Skeletal muscle tissue (tissue), 4 donors: Measurements from ENCODE around the gene FXYD6. TPM values are rescaled to one million over a fixed set of nuclear protein-coding genes. Genes with fewer than 3 reads are reported as not detected.

Experiments
- H3K27ac ChIP-seq: one replicate; pipeline ENCODE4 v1.7.0; 2013; ENCODE audit warnings: mild to moderate bottlenecking, low read depth, low read length, inconsistent platforms
- H3K27me3 ChIP-seq, 3 donors: one replicate each; pipeline ENCODE4 v1.7.0; 2013; ENCODE audit warnings: low read length in 3 of 3; ENCODE audit not compliant: control insufficient read depth in 3 of 3, insufficient read depth in 3 of 3
- H3K36me3 ChIP-seq, 3 donors: one replicate each; pipeline ENCODE4 v1.7.0; 2013; ENCODE audit warnings: low read length in 3 of 3; ENCODE audit not compliant: control insufficient read depth in 3 of 3, insufficient read depth in 3 of 3
- H3K4me1 ChIP-seq, 3 donors: one replicate each; pipeline ENCODE4 v1.7.0; 2013; ENCODE audit warnings: low read length in 3 of 3, mild to moderate bottlenecking in 3 of 3; ENCODE audit not compliant: control insufficient read depth in 3 of 3, insufficient read depth in 3 of 3
- H3K4me3 ChIP-seq, 3 donors: one replicate each; pipeline ENCODE4 v1.7.0; 2013; ENCODE audit warnings: low read length in 3 of 3
- H3K9ac ChIP-seq, 3 donors: one replicate each; pipeline ENCODE4 v1.7.0; 2013; ENCODE audit warnings: low read length in 3 of 3, mild to moderate bottlenecking in 3 of 3, moderate library complexity in 2 of 3, low read depth in 1 of 3
- H3K9me3 ChIP-seq, 3 donors: one replicate each; pipeline ENCODE4 v1.7.0; 2013; ENCODE audit warnings: low read length in 3 of 3; ENCODE audit not compliant: control insufficient read depth in 3 of 3
- total RNA-seq: library from RNA; depleted of rRNA; stranded (reverse); fragments of >200 nt; gene quantifications from one replicate; pipeline ENCODE4 v1.2.3, GENCODE V29; 2014
- donor health status: Osteomylitis.

Gene FXYD6
- total RNA-seq, 1 donor from 2014 or later, result 23.5 TPM

- Histone ChIP-seq H3K9ac (no peak overlapping the region), H3K27me3 (peaks cover 48 to 64% (median 55%) of the 10 kb centered on the region in 3 donors), H3K4me1 (no peaks in the 10 kb centered on the region), H3K36me3 (no peaks in the 10 kb centered on the region), H3K4me3 (no peak overlapping the region), H3K27ac (no peak overlapping the region), H3K9me3 (no peaks in the 10 kb centered on the region)
Measured at GRCh38 chr11:117790279-117790678, 86.2 kb downstream of the FXYD6 start.

- Histone ChIP-seq H3K4me3 (no peak overlapping the region), H3K27me3 (peaks cover 48 to 64% (median 55%) of the 10 kb centered on the region in 3 donors), H3K36me3 (no peaks in the 10 kb centered on the region), H3K9ac (no peak overlapping the region), H3K9me3 (no peaks in the 10 kb centered on the region), H3K27ac (no peak overlapping the region), H3K4me1 (no peaks in the 10 kb centered on the region)
Measured at GRCh38 chr11:117789241-117789640, 87.2 kb downstream of the FXYD6 start.

Other genes starting within 250 kb of the FXYD6 start
- 0.52 TPM for gene DSCAML1, start 79.4 kb downstream of the FXYD6 start, total RNA-seq
- 1.0 TPM for gene FXYD2, start 51.9 kb downstream of the FXYD6 start, total RNA-seq
- not detected for gene TMPRSS13, start 52.7 kb upstream of the FXYD6 start, total RNA-seq
- 8.9 TPM for gene IL10RA, start 109.7 kb upstream of the FXYD6 start, total RNA-seq
- gene TMPRSS4, start 200.4 kb upstream of the FXYD6 start, total RNA-seq, result not detected
- gene SMIM35, start 210.3 kb upstream of the FXYD6 start, total RNA-seq, result not detected